Stimulated activated CD4-positive, alpha-beta T cell treated with anti-CD3 and anti-CD28 coated beads, TNF-alpha, amount 100 ng/mL, for 4 hours (primary cell): ENCODE data around the gene PALLD.
"Not testable (repeated sequence)": the region's sequence is repeated elsewhere in the genome, so short reads cannot be mapped to it uniquely, and the experiment has no call there.

Experiments used
- DNase-seq, 3 experiments: peaks; one replicate each; pipeline ENCODE4 v3.0.0-alpha.2; 2020; ENCODE audit warnings: low read depth in 3 of 3

PALLD gene

GRCh38 chr4:168677063-168677462, 180.2 kb downstream of the PALLD start:
- DNase-seq: no peak

GRCh38 chr4:168677879-168678278, 181.0 kb downstream of the PALLD start:
- DNase-seq: no peak

GRCh38 chr4:168678751-168679366, 182.0 kb downstream of the PALLD start:
- DNase-seq: no peak

GRCh38 chr4:168679397-168679796, 182.5 kb downstream of the PALLD start:
- DNase-seq: no peak

- DNase-seq: no peak
Observed at GRCh38 chr4:168679819-168680218, 183.0 kb downstream of the PALLD start.

- DNase-seq: no peak
Observed at GRCh38 chr4:168682898-168683500, 186.1 kb downstream of the PALLD start.

GRCh38 chr4:168683595-168683994, 186.7 kb downstream of the PALLD start:
- DNase-seq: no peak

- no peak for DNase-seq
Observed at GRCh38 chr4:168685136-168685809, 188.4 kb downstream of the PALLD start.

- DNase-seq: no peak
Observed at GRCh38 chr4:168688584-168688983, 191.7 kb downstream of the PALLD start.

GRCh38 chr4:168689791-168690190, 192.9 kb downstream of the PALLD start:
- no peak for DNase-seq

- DNase-seq: no peak
Observed at GRCh38 chr4:168690199-168690598, 193.3 kb downstream of the PALLD start.

GRCh38 chr4:168691631-168692369, 194.9 kb downstream of the PALLD start:
- DNase-seq: no peak

GRCh38 chr4:168693750-168694490, 197.1 kb downstream of the PALLD start:
- DNase-seq: no peak

- DNase-seq: no peak
Observed at GRCh38 chr4:168694667-168695066, 197.8 kb downstream of the PALLD start.

- DNase-seq: no peak
Observed at GRCh38 chr4:168695288-168695687, 198.4 kb downstream of the PALLD start.

GRCh38 chr4:168696280-168696679, 199.4 kb downstream of the PALLD start:
- DNase-seq: no peak

- no peak for DNase-seq
Observed at GRCh38 chr4:168696826-168697225, 200.0 kb downstream of the PALLD start.

GRCh38 chr4:168699224-168699878, 202.5 kb downstream of the PALLD start:
- DNase-seq: no peak

GRCh38 chr4:168701061-168701460, 204.2 kb downstream of the PALLD start:
- no peak for DNase-seq

GRCh38 chr4:168702581-168703087, 205.8 kb downstream of the PALLD start:
- DNase-seq: not testable (repeated sequence)

- DNase-seq: no peak
Observed at GRCh38 chr4:168705121-168705520, 208.3 kb downstream of the PALLD start.
